Skeletal muscle satellite cell (primary cell): Measurements from ENCODE around the gene NLGN1.

Experiments used
- H3K27me3 ChIP-seq: 2 replicates; pipeline ENCODE4 v1.7.0; 2013; ENCODE audit warnings: low read length; ENCODE audit not compliant: control insufficient read depth, insufficient read depth
- H3K36me3 ChIP-seq: 2 replicates; pipeline ENCODE4 v1.7.0; 2013; ENCODE audit warnings: mild to moderate bottlenecking, control low read depth, low read length; ENCODE audit not compliant: insufficient read depth
- H3K4me1 ChIP-seq: 2 replicates; pipeline ENCODE4 v1.7.0; 2013; ENCODE audit warnings: low read length; ENCODE audit not compliant: control insufficient read depth, insufficient read depth
- H3K4me2 ChIP-seq: 2 replicates; pipeline ENCODE4 v1.7.0; 2013; ENCODE audit warnings: mild to moderate bottlenecking, low read length
- H3K4me3 ChIP-seq: 2 replicates; pipeline ENCODE4 v1.7.0; 2013; ENCODE audit warnings: low read length
- H3K9ac ChIP-seq: 2 replicates; pipeline ENCODE4 v1.7.0; 2013; ENCODE audit warnings: mild to moderate bottlenecking, low read depth, low read length, moderate library complexity
- H3K9me3 ChIP-seq: replicated peaks from 2 replicates; pipeline ENCODE4 v1.7.0; 2013; ENCODE audit warnings: mild to moderate bottlenecking, control low read depth, low read length

NLGN1 gene

DNA sequence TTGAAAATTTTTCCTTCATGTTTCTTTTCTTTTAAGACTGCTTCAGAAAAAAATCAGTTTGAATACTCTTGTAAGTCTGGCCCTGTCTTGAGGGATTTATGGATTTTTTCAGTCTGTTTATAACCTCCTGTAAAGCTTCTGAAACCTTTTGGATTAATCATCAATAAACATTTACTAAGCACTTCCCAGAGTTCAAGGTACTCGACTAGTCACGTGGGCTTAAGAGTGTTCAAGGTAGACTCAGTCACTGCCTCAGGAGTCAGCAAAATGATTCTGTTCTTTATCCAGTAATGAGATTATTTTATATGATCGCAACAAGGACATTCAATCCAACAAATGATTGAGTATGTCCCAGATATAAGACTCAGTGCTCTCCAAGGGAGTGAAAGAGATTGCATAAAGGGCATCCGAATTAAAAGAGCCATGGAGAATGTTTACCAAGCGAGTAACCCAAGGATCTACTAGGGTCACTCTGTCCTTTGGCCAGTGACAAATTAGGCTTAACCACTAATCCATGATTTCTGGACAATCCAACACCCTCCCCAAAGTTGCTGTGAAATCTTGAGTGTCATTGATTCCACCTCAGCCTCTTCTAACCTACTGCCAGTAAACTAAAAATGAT is 735.0 kb downstream of the NLGN1 start:
- Histone ChIP-seq H3K4me3 (no peak overlapping the region), H3K27me3 (no peaks in the 10 kb centered on the region), H3K9me3 (no peaks in the 10 kb centered on the region), H3K4me1 (peaks cover 4% of the 10 kb centered on the region), H3K36me3 (no peaks in the 10 kb centered on the region), H3K4me2 (no peak overlapping the region), H3K9ac (no peak overlapping the region)

DNA sequence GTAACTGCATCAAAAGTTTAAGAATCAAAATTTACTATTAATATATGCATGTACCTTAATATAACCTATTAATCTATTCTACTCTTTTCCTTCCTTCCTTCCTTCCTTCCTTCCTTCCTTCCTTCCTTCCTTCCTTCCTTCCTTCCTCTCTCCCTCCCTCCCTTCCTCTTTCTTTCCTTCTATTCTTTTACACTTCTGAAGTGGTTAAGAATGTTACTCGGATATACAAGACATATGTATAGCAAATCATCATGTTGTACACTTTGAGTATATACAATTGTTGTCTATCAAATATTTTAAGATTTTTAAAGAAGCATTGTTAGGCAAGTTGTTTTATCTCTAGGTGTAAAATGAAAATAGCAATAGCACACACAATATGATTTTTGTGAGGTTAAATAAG is 748.5 kb downstream of the NLGN1 start:
- no peak overlapping the region for H3K4me3 ChIP-seq
- H3K9ac ChIP-seq: no peak overlapping the region
- no peaks in the 10 kb centered on the region for H3K9me3 ChIP-seq
- H3K27me3 ChIP-seq: no peaks in the 10 kb centered on the region
- no peaks in the 10 kb centered on the region for H3K36me3 ChIP-seq
- H3K4me1 ChIP-seq: no peaks in the 10 kb centered on the region
- H3K4me2 ChIP-seq: no peak overlapping the region

DNA sequence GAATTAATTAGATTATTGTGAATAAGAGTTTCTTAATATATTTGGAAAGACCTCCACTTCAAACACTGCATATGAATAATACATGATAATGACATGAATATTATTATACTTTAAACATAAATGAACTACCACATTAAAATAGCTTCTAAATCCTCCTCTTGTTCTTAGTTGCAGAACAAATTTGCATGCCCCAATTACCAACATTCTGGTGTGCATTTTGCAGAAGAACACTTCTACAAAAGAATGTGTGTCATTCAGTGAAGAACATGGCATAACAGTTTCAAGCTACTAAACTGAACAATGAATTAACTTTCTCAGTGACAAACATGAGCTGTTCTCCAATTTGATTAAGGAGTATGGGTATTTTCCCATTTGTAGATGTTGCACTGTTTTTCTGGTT is 750.3 kb downstream of the NLGN1 start:
- no peak overlapping the region for H3K4me2 ChIP-seq
- no peak overlapping the region for H3K4me3 ChIP-seq
- no peaks in the 10 kb centered on the region for H3K27me3 ChIP-seq
- H3K36me3 ChIP-seq: no peaks in the 10 kb centered on the region
- H3K9ac ChIP-seq: no peak overlapping the region
- no peaks in the 10 kb centered on the region for H3K4me1 ChIP-seq
- no peaks in the 10 kb centered on the region for H3K9me3 ChIP-seq

DNA sequence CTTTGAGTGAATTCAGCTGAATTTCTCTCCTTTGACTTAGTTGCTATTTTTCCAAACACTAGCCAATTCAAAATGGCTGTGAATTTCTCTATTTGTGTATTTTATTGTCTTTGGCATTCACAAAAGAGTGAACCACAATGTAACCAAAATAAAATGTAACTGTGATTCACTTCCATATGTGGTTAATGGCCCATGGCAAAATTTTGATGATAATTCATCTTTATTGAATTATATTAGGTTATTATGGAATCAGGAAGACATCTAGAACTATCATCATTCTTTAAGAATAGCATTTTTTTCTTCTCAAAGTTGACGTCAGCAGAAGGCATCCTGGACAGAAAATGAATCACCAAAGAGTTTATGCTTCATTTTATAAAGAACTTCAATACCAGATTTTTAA is 756.3 kb downstream of the NLGN1 start:
- peaks cover 10% of the 10 kb centered on the region for H3K4me1 ChIP-seq
- no peak overlapping the region for H3K4me3 ChIP-seq
- H3K27me3 ChIP-seq: no peaks in the 10 kb centered on the region
- no peaks in the 10 kb centered on the region for H3K9me3 ChIP-seq
- H3K9ac ChIP-seq: no peak overlapping the region
- no peaks in the 10 kb centered on the region for H3K36me3 ChIP-seq
- H3K4me2 ChIP-seq: no peak overlapping the region

DNA sequence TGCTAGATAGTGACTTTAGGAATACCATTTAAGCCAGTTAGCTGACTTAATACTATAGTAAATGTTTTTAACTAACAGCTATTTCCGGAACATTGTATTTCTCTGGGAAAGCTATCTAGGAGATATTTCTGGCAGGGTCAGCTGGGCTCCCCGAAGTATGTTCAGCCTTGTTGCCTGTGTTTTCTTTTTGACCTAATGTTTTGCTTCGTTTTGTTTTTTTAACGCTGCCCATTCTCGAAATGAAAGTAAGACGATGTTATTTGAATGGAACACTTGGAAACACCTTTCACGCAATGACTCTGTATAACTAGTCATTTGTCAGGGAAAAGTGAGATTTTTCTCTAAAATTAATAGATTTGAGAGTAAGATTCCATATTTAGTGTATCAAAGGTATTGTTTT is 758.7 kb downstream of the NLGN1 start:
- H3K4me2 ChIP-seq: no peak overlapping the region
- no peaks in the 10 kb centered on the region for H3K9me3 ChIP-seq
- H3K36me3 ChIP-seq: no peaks in the 10 kb centered on the region
- peaks cover 10% of the 10 kb centered on the region for H3K4me1 ChIP-seq
- H3K27me3 ChIP-seq: no peaks in the 10 kb centered on the region
- no peak overlapping the region for H3K4me3 ChIP-seq
- H3K9ac ChIP-seq: no peak overlapping the region

DNA sequence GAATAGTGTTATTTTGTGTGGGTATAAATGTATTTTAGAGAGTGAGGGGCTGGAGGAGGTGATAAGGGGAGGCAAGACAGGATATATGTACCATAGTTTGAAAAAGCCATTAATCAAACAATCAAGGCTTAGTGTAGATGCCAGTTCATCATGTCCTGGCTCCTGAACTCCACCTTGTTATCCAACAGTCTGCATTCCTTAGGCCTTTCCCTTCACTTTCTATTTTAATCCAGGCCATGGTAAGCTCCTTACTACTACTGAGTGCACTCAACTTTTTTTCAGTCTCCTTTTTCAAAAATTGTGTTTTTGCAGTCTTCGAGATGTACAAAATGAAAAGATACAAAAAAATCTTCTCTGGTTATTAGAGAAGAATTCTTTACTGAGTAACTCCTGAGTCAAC is 761.1 kb downstream of the NLGN1 start:
- H3K4me2 ChIP-seq: no peak overlapping the region
- H3K36me3 ChIP-seq: no peaks in the 10 kb centered on the region
- H3K9me3 ChIP-seq: no peaks in the 10 kb centered on the region
- H3K4me3 ChIP-seq: no peak overlapping the region
- no peak overlapping the region for H3K9ac ChIP-seq
- H3K4me1 ChIP-seq: peaks cover 8% of the 10 kb centered on the region
- no peaks in the 10 kb centered on the region for H3K27me3 ChIP-seq

DNA sequence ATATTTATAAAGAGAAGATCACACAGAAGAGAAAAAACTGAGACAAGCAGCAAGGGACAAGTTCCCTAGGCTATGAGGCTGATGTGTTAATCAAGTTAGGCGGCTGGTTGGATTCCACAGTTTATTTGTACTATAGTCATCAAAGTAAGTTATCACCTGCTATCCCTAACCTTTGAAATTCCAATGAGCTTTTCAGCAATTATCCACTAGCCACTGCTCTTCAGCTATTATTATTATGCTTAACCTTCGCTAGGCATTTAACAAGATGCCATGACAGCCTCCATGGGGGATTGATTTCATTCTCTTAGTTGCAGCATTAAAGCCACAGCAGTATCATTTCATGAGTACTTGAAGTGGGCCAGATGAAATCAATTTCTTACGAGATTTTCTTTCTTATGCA is 762.1 kb downstream of the NLGN1 start:
- Histone ChIP-seq H3K36me3 (no peaks in the 10 kb centered on the region), H3K27me3 (no peaks in the 10 kb centered on the region), H3K4me3 (no peak overlapping the region), H3K4me2 (no peak overlapping the region), H3K9ac (no peak overlapping the region), H3K9me3 (no peaks in the 10 kb centered on the region), H3K4me1 (peaks cover under 1% of the 10 kb centered on the region)

DNA sequence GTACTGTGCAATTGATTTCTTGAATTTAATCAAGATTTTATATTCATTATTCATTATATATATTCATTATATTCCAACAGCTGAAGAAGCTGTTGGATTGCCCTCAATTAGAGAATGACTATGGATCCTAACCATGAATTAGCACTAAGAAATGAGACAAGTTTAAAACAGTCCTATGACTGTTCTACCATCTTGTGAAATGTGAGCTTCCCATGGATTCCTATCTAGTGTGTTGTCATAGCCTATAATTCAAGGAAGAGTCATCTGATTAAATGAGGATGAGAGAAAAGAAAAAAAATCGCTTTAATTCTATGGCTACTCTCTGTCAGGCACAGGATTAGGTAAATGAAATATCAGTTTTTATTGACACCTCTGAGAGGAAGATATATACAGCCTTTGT is 765.0 kb downstream of the NLGN1 start:
- no peaks in the 10 kb centered on the region for H3K4me1 ChIP-seq
- no peaks in the 10 kb centered on the region for H3K27me3 ChIP-seq
- H3K36me3 ChIP-seq: no peaks in the 10 kb centered on the region
- H3K9me3 ChIP-seq: no peaks in the 10 kb centered on the region
- no peak overlapping the region for H3K4me3 ChIP-seq
- H3K9ac ChIP-seq: no peak overlapping the region
- H3K4me2 ChIP-seq: no peak overlapping the region

DNA sequence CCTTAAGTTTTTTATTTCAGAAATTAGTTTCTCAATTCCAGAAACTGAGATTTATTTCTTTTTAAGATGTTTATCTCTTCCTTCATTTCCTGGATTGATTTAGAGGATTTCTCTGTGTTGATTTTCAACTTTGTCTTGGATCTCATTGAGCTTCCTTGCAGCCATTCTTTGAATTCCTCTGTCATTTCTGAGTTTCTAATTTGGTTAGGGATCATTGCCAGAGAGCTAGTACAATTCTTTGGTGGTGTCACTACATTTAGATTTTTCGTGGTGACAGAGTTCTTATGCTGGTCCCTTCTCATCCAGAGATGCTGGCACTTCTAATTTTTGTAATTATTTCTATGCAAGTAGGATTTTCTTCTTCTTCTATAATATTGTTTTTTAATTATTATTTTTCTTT is 770.5 kb downstream of the NLGN1 start:
- no peak overlapping the region for H3K4me2 ChIP-seq
- H3K36me3 ChIP-seq: no peaks in the 10 kb centered on the region
- no peak overlapping the region for H3K4me3 ChIP-seq
- H3K9me3 ChIP-seq: no peaks in the 10 kb centered on the region
- H3K4me1 ChIP-seq: no peaks in the 10 kb centered on the region
- no peak overlapping the region for H3K9ac ChIP-seq
- no peaks in the 10 kb centered on the region for H3K27me3 ChIP-seq

DNA sequence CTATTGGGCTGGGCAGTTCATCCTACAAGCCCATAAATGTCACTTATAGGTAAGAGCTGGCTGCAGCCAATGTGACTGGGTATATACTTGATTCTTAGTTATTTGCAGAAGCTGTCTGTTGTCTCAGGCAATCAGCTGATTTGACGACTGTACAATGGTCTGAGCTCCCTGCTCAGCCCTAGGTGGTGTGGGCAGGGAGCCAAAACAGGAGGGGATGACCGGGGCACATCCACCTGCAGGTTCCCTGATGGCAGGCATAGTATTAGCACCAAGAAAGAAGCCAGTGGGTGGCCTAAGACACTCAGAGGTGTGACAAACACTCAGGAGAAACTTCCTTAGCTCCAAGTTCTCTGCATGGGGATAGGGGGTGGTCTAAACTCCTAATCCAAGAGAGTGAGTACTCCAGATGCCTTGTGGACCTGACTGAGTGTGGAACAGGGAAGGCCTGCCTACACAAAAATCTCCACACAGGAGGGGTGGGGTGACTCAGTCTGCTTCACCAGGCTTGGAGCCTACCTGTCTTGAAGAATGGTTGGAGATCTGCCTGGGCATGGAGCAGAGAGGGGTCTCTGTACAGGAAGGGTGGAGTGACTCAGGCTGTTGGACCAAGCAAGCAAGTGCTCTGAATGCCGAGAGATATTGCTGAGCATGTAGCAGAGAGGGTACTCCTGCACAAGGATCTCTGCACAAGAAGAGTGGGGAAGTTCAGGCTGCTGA is 771.2 kb downstream of the NLGN1 start:
- H3K9ac ChIP-seq: no peak overlapping the region
- H3K9me3 ChIP-seq: no peaks in the 10 kb centered on the region
- H3K4me3 ChIP-seq: no peak overlapping the region
- H3K4me2 ChIP-seq: no peak overlapping the region
- H3K36me3 ChIP-seq: no peaks in the 10 kb centered on the region
- no peaks in the 10 kb centered on the region for H3K4me1 ChIP-seq
- no peaks in the 10 kb centered on the region for H3K27me3 ChIP-seq

DNA sequence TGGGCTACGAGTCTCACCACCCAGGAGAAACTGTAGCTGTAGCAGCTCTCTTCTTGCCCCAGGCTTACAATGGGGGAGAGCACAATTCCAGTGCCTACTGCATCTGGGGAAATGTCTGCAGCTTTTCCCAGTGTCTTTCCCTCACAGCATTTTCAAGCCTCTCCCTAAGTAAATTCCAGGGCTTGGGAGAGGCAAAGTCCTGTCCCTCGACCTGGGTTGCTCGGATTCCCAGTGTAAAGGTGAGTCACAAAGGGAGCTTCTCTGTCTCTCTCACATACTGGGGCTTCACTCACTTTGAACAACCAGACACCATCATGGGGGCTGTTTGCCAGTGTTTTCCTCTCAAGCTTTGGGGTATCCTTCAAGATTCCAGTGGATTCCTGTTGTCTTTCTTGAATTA is 772.2 kb downstream of the NLGN1 start:
- no peaks in the 10 kb centered on the region for H3K9me3 ChIP-seq
- no peak overlapping the region for H3K4me3 ChIP-seq
- H3K4me2 ChIP-seq: no peak overlapping the region
- no peaks in the 10 kb centered on the region for H3K36me3 ChIP-seq
- no peaks in the 10 kb centered on the region for H3K27me3 ChIP-seq
- H3K4me1 ChIP-seq: no peaks in the 10 kb centered on the region
- H3K9ac ChIP-seq: no peak overlapping the region

DNA sequence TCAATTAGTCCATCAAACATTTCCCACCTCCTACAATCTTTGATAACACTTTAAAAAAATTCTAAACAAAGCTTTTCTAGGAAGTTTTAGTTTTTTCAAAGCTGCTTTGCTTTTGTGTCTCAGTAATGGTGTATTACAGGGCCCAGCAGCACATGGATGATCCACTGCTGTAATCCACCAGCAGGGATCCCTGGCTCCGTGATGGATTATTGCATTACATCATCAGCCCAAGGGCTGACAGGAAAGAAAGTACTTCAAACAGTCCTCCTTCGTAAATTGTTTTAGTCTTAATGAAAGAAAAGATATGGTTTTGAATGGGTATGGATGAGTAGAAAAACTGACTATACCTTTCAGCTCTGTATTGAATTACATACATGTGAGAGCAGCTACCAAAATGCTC is 772.7 kb downstream of the NLGN1 start:
- Histone ChIP-seq H3K4me1 (no peaks in the 10 kb centered on the region), H3K9ac (no peak overlapping the region), H3K27me3 (no peaks in the 10 kb centered on the region), H3K9me3 (no peaks in the 10 kb centered on the region), H3K4me3 (no peak overlapping the region), H3K36me3 (no peaks in the 10 kb centered on the region), H3K4me2 (no peak overlapping the region)
